Activated T-cell treated with anti-CD3 and anti-CD28 coated beads, Interleukin-2, amount 50 U/mL, for 72 hours (primary cell): ENCODE measurements around the gene GSTM3. TPM values are rescaled to one million over a fixed set of nuclear protein-coding genes. Genes with fewer than 3 reads are reported as not detected.

Experiments used
- ATAC-seq, 2 donors: fragments of 150-1000 bp; cut with Tn5 transposase; replicated peaks in 1 of 2; 2 replicates each; pipeline ENCODE4 v1.10.0; 2021; ENCODE audit warnings: moderate library complexity in 2 of 2, mild to moderate bottlenecking in 1 of 2
- DNase-seq, 2 donors: peaks; one replicate each; pipeline ENCODE4 v3.0.0; 2021 to 2022; ENCODE audit warnings: mixed read lengths in 1 of 2
- H3K27ac Mint-ChIP-seq: one replicate; pipeline ENCODE4 v1.8.0; 2022; ENCODE audit warnings: mild to moderate bottlenecking, moderate library complexity, mixed read lengths
- H3K27me3 Mint-ChIP-seq: one replicate; pipeline ENCODE4 v1.8.0; 2022; ENCODE audit warnings: low read depth, mixed read lengths
- H3K36me3 Mint-ChIP-seq, 2 donors: one replicate each; pipeline ENCODE4 v1.8.0; 2022; ENCODE audit warnings: mixed read lengths in 2 of 2, mild to moderate bottlenecking in 1 of 2; ENCODE audit not compliant: insufficient read depth in 2 of 2
- H3K4me1 Mint-ChIP-seq: one replicate; pipeline ENCODE4 v1.8.0; 2022; ENCODE audit warnings: low read depth, mixed read lengths
- H3K4me3 Mint-ChIP-seq, 2 donors: one replicate each; pipeline ENCODE4 v1.8.0; 2022; ENCODE audit warnings: mild to moderate bottlenecking in 2 of 2, mixed read lengths in 2 of 2, moderate library complexity in 2 of 2
- H3K9me3 Mint-ChIP-seq, 2 donors: one replicate each; pipeline ENCODE4 v1.8.0; 2022; ENCODE audit warnings: mixed read lengths in 2 of 2
- total RNA-seq, 2 donors: library from RNA; stranded (reverse); gene quantifications; one replicate each; pipeline ENCODE4 v1.2.3, GENCODE V29; 2022

Gene GSTM3
- 10 to 100 TPM in 1 of 2 donors, 1 to 10 TPM in 1; 8.1 to 13.3 TPM for total RNA-seq

DNA sequence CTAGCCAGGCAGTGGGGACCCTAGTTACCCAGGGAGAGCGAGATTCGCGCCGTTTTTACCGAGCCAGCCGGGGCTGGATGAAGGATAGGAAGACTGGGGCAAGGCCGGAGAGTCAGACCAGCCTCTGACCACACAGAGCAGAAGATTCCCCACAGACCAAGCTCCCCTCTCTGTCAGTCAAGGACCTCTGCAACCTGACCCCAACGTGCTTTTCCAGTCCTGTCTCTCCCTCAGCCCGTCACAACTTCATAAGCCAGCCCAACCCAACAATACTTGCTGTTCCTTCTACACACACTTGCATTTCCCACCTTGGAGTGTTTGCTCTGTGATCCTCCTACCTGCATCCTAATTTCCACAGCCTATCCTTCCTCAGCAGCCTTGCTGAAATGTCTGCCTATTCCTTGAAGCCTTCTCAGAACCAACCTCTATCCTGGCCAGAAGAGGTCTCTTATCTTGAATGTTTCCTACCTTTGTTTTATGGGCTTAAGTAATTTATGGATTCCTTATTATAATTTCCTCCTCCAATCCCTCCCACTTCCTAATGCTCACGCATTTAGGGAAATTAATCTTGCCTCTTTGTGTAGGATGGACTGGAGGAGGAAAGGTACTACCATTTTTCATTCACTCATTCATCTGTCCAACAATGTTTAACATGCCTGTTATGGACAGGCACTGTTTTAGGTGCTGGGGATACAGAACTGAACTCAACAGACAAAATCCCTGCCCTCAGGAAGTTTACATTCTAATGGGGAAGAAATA is at the start of gene GSTM3:
GSTM3 (minus strand) TSS at position 424 of the 759 bp plus-strand sequence. CDS start 751 bp downstream, outside the sequence.
- H3K27me3 Mint-ChIP-seq = peaks cover 26% of the 10 kb centered on the region
- peaks cover 8% of the 10 kb centered on the region for H3K4me1 Mint-ChIP-seq
- H3K9me3 Mint-ChIP-seq = no peaks in the 10 kb centered on the region
- DNase-seq (no peak), ATAC-seq (peak; percentile 2 to 10)
- H3K27ac Mint-ChIP-seq = no peak within 1 kb of the TSS
- no peaks in the 10 kb centered on the region for H3K36me3 Mint-ChIP-seq
- peak within 1 kb of the TSS; percentile 74 to 87 for H3K4me3 Mint-ChIP-seq

- no peaks in the 10 kb centered on the region for H3K36me3 Mint-ChIP-seq
- DNase-seq = no peak
- H3K27me3 Mint-ChIP-seq = no peaks in the 10 kb centered on the region
- no peaks in the 10 kb centered on the region for H3K9me3 Mint-ChIP-seq
- peak overlapping the region; percentile 86 for H3K27ac Mint-ChIP-seq
- peaks cover 66% of the 10 kb centered on the region for H3K4me1 Mint-ChIP-seq
- H3K4me3 Mint-ChIP-seq = peak overlapping the region; percentile 64 to 67
- ATAC-seq = no peak
Measured at GRCh38 chr1:109790329-109790728, 49.5 kb upstream of the GSTM3 start.

DNA sequence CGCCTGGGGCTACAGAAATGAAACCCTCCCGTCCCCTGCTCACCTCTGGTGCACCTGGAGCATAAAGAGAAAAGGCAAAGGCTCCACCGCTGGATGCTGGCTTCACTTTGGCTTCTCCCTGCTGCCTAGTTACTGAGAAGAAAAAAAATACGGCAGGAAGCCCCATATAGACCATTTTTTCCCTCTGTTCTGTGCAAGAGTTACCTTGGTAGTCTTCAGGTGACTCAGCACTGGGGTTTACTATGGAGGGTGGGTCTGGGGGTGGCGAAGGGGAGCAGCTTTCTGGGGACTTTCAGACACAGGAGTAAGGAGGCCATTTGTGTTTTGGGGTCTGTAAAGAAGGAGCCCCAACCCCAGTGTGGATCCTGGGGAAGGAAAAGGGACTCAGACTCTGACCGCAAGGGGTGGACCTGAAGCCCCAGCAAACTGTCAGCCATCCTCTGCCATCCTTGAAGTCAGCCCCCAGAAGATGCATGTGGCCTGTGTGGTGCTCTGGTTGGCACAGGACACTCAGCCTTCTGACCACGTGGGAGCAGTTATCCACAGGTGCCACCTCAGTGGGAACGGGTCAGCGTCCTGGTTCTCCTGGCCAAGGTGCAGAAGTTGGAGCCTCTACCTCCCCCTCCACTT is 48.8 kb upstream of the GSTM3 start:
- Mint-ChIP-seq H3K4me1 (peaks cover 61% of the 10 kb centered on the region), H3K4me3 (peak overlapping the region; percentile 64 to 67), H3K9me3 (no peaks in the 10 kb centered on the region), H3K27ac (peak overlapping the region; percentile 86), H3K27me3 (no peaks in the 10 kb centered on the region), H3K36me3 (no peaks in the 10 kb centered on the region)
- ATAC-seq (no peak), DNase-seq (no peak)

GRCh38 chr1:109788695-109789521 is 48.1 kb upstream of the GSTM3 start:
- Mint-ChIP-seq H3K27ac (no peak overlapping the region), H3K9me3 (no peaks in the 10 kb centered on the region), H3K4me1 (peaks cover 54% of the 10 kb centered on the region), H3K36me3 (no peaks in the 10 kb centered on the region), H3K27me3 (no peaks in the 10 kb centered on the region), H3K4me3 (peak overlapping the region; percentile 62 to 67)
- ATAC-seq (no peak), DNase-seq (no peak)

- no peak overlapping the region for H3K27ac Mint-ChIP-seq
- no peak for ATAC-seq
- no peak overlapping the region for H3K4me3 Mint-ChIP-seq
- peak in 1 of 2 donors; percentile 32 for DNase-seq
- H3K4me1 Mint-ChIP-seq = peaks cover 45% of the 10 kb centered on the region
- H3K9me3 Mint-ChIP-seq = no peaks in the 10 kb centered on the region
- no peaks in the 10 kb centered on the region for H3K27me3 Mint-ChIP-seq
- no peaks in the 10 kb centered on the region for H3K36me3 Mint-ChIP-seq
Measured at GRCh38 chr1:109787845-109788601, 47.2 kb upstream of the GSTM3 start.

DNA sequence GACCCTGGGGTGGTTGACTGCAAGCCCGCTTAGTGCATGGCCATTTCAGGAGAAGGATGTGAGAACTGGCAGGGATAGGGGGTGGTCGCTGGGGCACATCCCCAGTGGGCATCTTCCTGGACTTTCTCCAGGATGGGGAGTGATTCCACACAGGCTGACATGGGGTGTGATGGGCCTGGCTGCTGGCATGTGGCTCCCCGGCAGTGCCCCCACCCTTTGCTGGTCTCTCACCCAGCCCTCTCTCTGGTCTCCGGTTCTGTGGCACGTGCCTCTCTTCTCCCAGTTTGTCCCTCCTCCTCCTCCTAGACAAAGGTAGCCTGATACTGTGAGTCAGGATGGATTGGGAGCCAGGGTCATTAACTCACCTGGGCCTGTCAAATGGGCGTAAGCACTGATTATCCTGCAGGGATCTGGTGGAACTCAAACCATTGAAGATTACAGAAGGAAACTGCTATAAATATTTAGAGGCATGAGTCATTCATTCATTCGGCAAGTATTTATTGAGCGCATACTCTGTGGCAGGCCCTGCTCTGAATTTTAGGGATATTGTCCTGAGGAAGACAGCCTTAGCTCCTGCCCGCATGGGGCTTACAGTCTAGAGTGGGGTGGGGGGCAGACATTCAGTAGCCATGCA is 46.5 kb upstream of the GSTM3 start:
- H3K27ac Mint-ChIP-seq = no peak overlapping the region
- H3K27me3 Mint-ChIP-seq = no peaks in the 10 kb centered on the region
- ATAC-seq (no peak), DNase-seq (no peak)
- no peaks in the 10 kb centered on the region for H3K36me3 Mint-ChIP-seq
- peaks cover 41% of the 10 kb centered on the region for H3K4me1 Mint-ChIP-seq
- no peak overlapping the region for H3K4me3 Mint-ChIP-seq
- no peaks in the 10 kb centered on the region for H3K9me3 Mint-ChIP-seq

DNA sequence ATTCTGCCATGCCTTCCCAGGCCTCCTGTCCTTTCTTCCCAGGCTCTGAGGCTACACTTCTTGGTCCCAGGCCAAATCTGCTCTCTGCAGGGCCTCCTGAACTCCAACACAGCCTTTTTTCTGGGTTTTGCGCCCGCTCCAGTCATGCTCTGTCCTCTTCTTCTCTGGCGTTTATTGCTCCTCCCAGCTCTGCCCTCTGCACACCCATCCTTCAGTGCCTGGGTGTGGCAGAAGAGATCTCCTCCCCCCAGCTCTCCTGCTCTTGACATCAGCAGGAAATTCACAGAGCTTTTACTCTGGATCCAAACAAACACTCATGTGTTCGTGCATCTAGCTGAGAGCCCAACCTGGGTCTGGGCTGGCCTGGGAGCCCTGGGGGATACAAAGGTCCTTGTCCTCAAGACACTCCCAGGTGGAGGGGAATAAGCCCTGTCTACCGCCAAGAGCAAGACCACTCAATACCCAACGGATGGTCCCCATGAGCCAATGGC is 45.7 kb upstream of the GSTM3 start:
- no peaks in the 10 kb centered on the region for H3K27me3 Mint-ChIP-seq
- H3K4me1 Mint-ChIP-seq = peaks cover 39% of the 10 kb centered on the region
- no peak overlapping the region for H3K27ac Mint-ChIP-seq
- no peak overlapping the region for H3K4me3 Mint-ChIP-seq
- no peak for ATAC-seq
- peaks cover 0 to 1% of the 10 kb centered on the region in 2 donors for H3K36me3 Mint-ChIP-seq
- no peaks in the 10 kb centered on the region for H3K9me3 Mint-ChIP-seq
- no peak for DNase-seq

DNA sequence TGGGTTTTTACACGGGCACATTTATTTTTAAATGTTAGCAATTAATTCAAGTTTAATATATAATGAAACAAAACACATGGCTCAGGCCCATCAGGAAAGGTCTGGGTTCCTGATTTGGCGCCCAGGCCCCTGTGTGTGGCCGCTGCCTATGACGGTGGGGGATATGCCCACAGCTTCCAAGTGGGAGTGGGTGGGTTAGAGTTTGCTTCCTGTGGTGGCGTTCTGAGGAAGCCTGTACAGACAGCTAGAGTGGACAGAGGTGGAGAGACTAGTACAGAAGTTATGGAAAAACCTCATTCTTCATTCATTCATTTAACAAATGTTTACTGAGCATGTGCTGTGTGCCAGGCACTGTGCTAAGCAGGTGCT is 45.3 kb upstream of the GSTM3 start:
- ATAC-seq = no peak
- Mint-ChIP-seq H3K36me3 (peaks cover 0 to 3% of the 10 kb centered on the region in 2 donors), H3K4me3 (no peak overlapping the region), H3K27me3 (no peaks in the 10 kb centered on the region), H3K27ac (no peak overlapping the region), H3K4me1 (peaks cover 34% of the 10 kb centered on the region), H3K9me3 (no peaks in the 10 kb centered on the region)
- no peak for DNase-seq

GRCh38 chr1:109785446-109786111 is 44.7 kb upstream of the GSTM3 start:
- Mint-ChIP-seq H3K27ac (no peak overlapping the region), H3K27me3 (no peaks in the 10 kb centered on the region), H3K4me1 (peaks cover 29% of the 10 kb centered on the region), H3K36me3 (peaks cover 0 to 8% of the 10 kb centered on the region in 2 donors), H3K9me3 (peaks cover 0 to 3% of the 10 kb centered on the region in 2 donors), H3K4me3 (no peak overlapping the region)
- ATAC-seq (no peak), DNase-seq (no peak)

DNA sequence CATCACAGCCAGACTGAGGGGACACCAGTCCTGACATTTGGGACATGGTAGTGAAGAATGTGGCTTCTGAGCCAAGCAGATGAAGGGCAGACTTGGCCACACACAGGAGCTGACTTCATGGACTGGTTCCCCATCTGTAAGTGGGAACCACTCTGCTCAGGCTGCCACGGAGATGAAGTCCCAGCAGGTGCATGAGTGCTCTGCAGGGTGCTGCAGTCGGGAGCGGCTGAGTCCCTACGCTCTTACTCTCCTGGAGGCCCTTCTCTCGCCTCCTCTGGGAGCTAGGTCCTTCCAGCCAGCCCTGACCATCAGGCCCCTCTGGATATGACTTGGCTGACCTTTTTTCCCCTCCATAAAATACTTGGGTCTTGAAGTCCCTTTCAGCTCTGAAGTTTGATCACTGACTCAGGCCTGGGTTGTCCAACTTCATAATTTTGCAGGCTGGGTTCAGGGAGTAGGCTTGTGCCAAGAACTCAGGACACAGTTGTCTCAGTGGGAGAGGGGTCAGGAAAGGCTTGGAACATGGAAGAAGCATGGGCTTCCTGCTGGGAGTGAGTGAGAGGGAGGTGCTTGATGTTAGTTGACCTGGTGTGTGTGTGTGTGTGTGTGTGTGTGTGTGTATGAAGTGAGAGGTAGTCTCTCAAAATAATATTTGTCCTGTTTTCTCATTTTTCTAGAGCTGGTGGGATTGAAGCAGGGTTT is 43.9 kb upstream of the GSTM3 start:
- H3K36me3 Mint-ChIP-seq = peaks cover 0 to 10% of the 10 kb centered on the region in 2 donors

DNA sequence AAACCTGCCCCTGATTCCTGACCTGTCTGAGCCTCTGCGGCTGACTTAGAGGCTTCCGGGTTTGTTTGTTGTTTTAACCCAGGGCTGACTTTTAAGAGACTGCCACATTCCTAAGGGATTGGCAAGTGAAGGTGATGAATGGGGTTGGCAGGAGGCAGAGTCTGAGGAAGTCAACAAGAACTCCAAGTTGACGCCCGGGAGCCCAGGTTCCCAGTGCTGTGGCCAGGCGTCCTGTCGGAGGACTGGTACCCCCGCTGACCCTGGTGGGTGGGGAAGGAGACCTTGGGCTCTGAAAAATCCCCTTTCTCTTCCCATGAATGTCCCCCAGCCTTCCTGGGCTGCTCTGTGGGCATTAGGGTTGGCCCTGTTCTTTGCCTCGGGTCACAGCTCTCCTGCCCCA is 42.6 kb upstream of the GSTM3 start:
- DNase-seq (no peak), ATAC-seq (no peak)
- peaks cover 0 to 10% of the 10 kb centered on the region in 2 donors for H3K36me3 Mint-ChIP-seq
- no peak overlapping the region for H3K27ac Mint-ChIP-seq
- peaks cover 0 to 5% of the 10 kb centered on the region in 2 donors for H3K9me3 Mint-ChIP-seq
- H3K4me1 Mint-ChIP-seq = peaks cover 8% of the 10 kb centered on the region
- H3K4me3 Mint-ChIP-seq = no peak overlapping the region
- no peaks in the 10 kb centered on the region for H3K27me3 Mint-ChIP-seq

More for the DNA sequence above, 43.9 kb upstream of the GSTM3 start:
- ATAC-seq (no peak), DNase-seq (no peak)
- H3K4me1 Mint-ChIP-seq = peaks cover 21% of the 10 kb centered on the region
- peaks cover 0 to 5% of the 10 kb centered on the region in 2 donors for H3K9me3 Mint-ChIP-seq
- no peaks in the 10 kb centered on the region for H3K27me3 Mint-ChIP-seq
- H3K4me3 Mint-ChIP-seq = no peak overlapping the region
- H3K27ac Mint-ChIP-seq = no peak overlapping the region
